NOMO-1 (cell line): ENCODE data around the gene NAA10.
A peak's percentile ranks its signal among the peaks of the same experiment; 100 is the strongest.

Experiments
- DNase-seq, 2 experiments: peaks; one replicate each; lab custom pipeline; 2025; ENCODE audit not compliant: unreplicated experiment in 2 of 2; lab: John Stamatoyannopoulos, UW

The NAA10 gene

DNA sequence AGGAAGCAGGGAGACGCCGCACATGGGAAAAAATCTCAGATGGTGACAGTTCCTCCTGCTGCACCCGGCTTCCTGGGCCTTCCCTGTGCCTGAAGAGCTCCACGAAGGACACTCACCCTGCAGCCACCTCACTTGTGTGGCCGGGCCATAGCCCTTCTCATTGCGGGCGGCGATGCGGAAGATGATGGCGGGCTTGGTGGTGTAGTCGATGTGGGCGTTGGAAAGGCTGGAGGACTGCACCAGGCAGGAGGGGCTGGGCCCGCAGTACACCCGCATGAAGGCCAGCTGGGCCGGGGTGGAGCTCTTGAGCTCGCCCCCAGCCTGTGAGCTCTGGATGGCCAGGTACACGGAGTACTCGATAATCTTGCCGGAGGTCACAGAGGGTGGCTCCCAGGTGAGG, 15.3 kb upstream of the NAA10 start:
- DNase-seq, result no peak

DNA sequence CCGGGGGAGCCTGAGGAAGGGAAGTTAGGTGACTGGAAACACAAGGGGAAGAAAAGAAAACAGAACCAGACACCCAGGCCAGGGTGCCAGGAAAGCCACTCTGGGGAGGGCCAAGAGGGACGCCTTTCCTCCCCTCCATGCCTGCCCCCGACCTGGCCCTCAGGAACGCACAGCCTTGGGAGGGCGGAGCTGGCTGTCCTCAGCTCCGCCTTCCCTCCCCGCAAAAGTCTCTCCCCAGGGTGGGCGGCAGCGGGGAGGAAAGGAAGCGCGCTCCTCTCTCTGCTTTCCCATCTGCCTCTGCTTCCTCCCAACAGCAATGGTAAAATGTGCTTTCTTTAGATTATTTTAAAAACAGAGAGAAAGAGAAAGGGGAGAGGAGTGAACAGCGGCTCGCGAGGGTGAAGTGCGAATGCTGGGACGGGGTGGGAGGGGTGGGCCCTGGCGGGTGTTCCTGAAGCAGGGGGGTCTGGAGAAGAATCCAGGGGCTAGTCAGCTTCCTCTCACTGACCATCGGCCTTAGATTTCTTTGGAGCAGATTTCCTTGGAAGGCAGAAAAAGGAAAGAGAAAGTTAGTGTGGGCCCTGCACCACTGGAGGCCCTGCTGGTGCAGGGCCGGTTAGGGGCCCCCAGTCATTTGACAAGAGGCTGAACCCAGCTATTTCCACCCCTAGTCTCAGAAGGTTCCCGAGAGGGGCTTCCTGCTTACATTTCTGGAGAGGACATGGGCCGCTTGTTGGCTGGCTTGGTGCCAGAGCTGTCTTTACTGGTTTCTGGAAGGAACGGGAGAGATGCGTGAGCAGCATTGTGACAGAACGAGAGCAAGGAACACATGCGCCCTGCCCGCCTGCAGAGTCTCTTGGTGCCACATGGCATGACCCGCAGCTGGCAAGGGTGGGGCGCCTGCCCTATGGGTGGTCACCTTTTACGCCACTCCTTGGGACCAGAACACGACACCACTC, 14.3 kb upstream of the NAA10 start:
- no peak for DNase-seq

DNA sequence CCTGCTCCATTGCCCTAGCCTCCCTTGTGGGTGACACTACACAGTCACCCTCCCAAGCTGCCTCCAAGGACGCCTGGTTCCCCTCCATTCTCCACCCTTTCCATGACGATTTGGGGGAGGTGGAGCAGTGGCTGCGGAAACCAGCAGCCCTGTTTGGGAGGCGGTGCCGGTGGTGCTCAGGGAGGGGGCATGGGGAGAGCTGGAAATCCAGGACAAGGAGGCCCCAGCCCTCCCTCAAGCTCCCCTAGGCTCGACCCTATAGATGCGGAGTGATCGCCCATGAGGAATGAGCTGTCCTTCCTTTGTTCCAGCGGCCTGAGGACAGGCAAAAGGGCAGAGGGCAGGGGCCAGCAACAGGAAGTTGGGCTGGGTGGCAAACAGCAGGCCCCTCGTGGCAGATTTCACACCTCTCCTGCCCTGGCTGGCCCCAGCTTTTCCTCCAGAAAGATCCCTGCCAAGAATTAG, 13.2 kb upstream of the NAA10 start:
- no peak for DNase-seq

DNA sequence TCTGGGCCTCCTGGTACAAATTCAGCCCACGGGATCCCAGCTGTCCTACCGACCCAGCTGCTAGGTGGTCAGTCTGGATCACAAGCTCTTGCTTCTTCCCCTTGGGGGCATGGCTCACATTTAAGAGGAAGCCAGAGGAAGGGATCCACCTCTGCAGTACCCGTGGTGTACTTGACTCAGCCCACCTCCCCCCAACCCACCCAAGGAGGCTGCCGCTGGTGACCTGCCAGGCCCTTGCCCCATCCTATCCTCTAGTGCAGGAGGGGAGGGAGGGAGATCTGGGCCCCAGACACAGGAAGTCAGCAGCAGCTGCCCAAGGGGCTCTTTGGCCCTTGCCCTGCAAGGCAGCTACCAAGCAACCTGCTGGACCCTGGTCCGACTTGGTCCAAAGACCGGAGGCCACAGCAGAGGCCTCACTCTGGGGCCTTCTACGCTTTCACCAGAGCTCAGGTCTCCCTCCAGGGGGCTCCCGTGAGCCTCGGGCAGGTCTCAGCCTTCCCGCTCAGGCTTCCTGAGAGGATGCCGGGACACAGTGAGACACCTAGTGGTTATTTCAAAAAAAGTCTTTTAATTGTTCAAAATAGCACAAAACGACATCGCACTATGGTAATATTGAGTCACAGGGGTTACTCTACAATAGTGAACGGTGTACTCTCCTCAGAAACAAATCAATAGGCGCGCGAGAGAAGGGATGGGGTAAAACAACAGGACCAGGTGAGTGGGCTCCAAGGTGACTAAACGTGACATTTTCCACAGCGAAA, 12.4 kb upstream of the NAA10 start:
- DNase-seq, result peak; percentile 28 to 74

DNA sequence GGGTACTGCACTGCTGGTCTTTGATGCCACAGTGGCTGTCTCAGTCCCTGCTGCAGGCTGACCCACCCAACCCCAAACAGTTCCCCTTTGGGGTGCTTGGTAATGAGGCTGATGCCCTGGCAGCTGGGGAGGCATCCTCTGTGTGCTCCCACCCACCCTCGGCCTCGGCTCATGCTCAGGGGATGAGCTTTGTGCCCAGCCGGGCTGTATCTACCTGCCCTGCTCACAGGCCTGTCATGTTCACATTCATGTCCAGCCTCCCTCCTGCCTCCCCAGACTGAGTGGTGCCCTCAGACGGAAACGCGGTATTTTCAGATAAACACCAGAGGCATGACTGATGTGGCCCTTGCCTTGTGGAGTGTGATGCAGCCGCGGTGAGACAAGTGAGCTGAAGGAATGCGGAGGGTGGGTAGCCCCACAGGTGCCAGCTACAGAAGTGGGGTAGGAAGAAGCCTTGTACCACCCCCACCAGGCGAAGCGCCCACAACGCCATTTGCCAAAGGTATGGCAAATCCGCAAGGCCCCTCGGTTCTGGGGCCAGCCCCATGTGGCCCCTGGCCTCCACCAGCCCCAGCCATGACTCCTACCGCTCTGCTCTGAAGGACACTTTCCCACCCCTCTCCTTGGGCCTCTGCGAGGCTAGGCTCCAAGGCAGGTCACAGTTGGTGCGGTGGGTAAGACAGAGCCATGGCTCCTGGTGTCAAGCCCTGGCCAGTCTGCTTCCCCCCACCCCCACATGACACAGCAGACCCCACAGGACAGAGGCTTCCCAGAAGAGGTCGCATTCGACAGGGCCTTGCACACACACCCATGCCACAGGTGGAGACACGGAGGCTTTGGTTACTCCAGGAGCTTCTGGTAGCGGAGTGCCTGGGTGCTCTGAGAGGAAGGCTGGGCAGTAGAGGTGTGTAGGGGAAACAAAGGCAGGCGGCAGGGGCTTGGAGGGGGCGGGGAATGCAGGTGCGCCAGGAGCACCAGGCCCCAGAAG, 11.4 kb upstream of the NAA10 start:
- DNase-seq, result no peak

DNA sequence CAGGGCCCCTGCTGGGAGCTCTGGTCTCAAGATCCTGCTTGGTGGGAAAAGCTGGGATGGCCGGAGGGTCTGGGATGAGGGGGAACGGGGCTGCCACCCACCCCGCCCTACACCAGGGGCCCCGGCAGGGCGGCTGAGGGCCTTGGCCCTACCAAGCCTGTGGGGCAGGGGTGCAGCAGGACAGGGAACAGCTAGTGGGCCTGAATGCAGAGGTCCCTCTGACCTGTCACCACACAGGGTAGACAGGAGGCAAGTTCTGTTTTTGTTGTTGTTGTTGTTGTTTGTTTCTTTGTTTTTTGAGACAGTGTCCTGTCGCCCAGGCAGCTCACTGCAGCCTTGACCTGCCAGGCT, 9.9 kb upstream of the NAA10 start:
- no peak for DNase-seq

DNA sequence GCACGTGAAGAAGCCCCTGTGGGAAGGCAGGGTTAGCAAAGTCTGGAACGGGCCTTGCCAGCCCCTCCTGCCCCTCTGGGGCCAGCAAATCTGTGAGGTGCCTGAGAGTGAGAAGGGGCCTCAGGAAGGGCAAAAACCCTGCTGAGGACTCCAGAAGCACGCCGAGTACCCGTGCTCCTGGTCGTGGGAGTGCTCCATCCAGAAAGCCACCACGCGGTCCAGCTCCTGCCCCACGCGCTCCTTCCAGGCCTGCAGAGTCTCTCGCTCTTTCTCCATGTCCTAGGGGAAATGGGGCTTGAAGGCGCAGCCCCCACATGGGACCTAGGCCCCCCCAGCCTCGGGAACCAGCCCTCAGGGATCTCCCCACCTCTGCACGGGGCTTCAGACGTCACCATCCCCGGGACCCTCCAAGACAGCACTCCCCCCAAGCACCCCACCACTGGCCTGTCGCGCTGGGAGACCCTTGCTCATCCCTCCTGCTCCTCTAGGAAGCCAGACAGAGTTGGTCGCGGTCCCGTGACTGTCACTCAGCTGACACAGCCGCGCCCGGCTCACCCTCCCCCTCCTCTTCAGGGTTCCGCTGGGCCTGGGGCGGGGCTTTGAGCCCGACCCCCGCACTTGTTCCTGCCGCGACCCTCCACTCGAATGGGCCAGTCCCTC, 9.4 kb upstream of the NAA10 start, which contains the start of gene RENBP:
RENBP (minus strand) TSS at position 504 of the 660 bp plus-strand sequence; CDS start at position 471, 33 bp downstream.
- peak in 1 of 2 experiments; percentile 13 for DNase-seq

DNA sequence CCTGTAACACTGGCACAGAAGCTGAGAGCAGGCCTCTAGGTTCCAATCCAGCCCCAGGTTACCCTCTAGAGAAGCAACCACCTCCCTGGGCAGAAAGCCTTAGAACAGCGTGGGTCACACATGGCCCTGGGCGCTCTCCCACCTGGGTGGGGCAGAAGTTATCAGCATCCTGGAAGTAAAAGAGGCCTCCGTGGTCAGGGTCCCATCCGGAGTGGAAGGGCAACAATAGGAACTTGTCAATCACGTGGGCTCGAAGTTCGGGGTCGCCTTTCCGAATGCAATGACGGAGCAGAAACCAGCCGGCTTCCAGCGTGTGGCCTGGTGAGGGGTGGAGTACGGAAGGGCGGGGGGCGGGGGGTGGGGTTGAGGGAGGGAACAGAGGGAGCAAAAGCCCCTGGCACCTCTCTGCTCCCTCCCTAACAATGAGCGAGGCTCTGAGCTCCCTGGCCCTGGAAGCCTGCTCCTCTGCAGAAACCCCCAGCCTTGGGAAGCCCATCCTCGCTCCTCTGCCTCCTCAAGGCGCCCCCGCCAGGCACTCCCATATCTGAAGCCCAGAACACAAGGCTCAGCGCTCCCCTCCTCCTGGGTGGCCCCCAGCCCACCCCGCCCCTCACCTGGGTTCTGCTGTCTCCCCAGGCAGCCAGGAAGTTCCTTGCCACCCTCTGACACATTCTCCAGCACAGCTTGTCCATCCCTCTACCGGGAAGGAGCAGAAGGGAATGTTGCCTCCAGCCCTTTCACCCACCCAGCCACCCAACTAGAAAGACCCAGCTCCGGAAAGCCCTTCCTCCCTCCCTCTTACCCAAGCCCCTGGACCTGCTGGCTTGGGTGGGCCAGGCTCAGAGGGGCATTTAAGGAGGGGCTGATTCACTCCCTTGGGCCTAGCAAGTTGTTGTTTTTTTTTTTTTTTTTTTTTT, 6.8 kb upstream of the NAA10 start:
- DNase-seq, result no peak

DNA sequence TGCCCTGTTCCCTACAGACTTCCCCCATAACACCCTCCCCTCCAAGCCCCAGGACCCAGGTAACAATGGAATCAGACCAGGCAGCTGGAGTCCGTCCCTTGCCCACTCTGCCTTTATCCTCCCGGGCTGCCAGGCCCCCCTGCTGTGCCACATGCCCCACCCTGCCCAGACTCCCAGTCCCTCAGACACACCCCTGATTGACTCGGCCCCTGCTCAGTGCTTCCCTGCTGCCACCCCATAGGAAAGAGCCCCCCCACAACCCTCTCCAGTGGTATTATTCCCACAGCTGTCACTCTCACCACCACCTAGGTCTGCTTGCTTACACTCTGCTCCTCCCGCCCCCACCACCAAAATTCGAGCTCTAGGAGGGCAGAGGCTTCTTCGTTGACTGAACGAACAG, 4.7 kb upstream of the NAA10 start:
- DNase-seq, result no peak

DNA sequence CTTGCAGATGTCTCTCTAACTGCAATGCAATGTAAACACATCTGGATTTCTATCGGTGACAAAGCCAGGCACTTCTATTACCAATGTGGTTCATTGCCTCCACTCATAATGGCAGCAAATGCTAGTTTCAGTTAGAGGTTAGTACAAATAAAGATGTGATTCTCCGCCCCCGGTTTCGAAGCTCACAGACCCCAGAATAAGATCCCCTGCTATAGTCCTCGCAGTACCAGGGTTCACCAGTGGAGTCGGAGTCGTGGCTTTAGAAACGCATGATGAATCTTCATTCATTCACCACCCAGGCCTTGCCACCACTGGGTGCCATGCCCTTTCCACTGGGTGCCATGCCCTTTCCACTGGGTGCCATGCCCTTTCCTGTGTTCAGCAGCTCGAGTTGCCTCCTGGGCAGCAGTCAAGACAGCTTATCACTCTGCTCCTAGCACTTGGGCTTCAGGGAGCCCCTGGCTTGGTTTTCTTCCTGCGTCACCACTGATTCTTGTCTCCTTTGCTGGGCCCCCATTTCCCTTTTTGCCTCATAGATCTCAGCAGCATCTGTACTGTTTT, 3.5 kb upstream of the NAA10 start:
- no peak for DNase-seq

DNA sequence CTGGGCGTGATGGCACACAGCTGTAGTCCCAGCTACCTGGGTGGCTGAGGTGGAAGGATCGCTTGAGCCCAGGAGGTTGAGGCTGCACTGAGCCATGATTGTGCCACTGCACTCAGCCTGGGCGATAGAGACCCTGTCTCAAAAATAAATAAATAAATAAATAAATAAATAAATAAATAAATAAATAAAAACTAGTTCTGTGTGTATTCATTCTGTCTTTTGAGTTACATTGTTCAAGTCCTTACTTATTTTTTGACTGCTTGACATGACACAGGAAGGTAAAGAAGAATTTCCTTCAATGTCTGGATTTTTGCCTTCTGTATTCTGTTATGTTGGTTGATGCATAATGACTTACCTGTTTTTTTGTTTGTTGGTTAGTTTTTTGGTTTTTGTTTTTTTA, 2.2 kb upstream of the NAA10 start:
- no peak for DNase-seq

DNA sequence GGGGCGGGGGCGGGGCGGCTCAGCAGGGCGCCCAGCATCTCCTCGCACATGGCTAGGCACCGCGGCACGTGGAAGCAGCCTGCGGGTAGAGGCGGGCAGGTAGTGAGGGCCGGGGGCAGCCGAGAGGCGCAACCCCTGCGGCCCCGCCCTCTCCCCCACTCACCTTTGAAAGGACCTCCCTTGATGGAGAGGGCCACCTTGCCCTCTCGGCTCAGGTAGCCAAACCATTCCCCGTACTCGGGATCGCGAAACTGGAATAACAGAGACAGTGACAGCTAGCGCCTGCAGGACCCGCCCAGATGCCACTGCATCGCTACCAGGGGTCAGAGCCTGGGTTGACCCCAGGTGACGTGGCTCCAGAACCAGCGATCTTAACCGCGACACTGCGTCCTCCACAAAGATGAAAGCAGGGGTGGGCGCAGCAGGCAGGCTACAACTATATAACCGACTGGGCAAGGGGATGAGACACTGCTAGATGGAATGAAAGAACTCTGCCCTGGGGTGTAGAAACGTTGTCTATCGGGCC, 552 bp upstream of the NAA10 start:
- no peak for DNase-seq

DNA sequence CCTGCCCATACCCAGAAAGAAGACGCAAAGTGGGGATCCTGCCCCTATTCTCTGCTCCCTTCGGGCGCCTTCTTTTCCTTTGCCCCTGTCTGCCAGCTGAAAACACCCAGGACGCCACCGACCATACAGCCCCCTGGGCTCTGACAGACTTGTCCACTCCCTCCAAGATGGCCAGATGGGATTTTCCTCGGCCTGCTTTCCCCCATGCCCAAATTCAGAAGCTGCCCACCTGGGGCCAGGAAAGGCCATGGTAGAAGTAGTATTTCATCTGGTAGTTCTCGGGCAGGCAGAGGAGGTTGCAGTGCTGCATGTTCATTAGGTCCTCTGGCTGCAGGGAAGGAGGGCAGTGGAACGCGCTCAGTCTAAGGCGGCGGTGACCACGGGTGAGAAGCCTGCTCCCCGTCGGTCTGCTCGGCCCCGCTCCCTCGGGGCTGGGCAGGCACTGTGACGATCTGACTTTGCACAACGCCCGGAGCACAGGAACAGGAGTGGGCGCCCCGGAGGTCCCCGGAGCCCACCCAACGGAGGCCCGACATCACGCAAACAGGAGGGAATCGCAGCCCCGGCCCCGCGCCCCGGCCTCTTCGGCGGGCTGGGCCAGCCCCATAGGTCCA, 582 bp downstream of the NAA10 start:
- DNase-seq, result no peak

DNA sequence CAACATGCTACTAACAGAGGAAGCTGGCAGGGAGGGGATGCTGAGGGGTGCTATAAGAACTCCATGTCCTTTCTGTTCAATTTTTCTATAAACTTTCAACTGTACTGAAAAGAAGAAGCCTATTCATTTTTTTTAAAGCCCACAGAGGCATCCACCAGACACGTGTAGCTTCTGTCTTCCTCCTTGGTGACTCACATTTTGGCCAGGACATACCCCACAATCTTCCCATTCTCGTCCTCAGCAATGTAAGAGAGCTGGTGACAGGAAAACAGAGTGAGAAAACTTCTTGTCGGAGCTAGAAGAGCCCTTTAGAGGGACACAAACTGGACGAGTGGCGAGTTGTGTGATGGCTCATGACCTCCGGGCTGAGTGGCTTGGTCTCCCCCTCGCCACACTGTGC, 1.1 kb downstream of the NAA10 start:
- no peak for DNase-seq

DNA sequence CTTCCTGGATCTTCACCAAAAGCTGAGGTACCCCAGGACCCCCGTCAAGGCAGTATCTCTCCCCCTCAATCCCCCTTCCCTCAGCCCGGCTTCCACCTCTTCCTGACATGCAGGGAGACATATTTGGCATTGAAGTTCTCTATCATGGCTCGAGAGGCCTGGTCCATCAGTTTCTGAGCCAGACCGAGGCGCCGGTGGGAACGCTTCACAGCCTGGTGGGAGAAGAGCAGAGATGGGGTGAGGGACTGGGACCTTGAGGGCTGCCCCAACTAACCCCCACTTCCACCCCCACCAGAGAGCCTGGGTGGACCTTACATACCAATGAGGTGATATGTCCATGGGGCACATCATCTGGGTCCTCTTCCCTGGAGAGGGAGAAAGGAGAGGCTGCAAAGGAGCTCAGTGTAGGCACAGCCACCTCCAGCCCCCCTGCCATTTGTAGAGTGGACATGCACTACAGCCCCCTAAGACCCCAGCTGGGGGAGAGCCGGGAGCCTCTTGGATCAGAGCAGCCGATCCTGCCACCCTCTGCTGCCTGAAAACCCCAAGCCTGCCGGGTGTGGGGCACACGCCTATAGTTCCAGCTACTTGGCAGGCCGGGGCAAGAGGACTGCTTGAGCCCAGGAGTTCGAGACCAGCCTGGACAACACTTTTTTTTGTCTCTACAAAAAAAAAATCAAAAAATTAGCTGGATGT, 2.5 kb downstream of the NAA10 start:
- DNase-seq, result no peak

DNA sequence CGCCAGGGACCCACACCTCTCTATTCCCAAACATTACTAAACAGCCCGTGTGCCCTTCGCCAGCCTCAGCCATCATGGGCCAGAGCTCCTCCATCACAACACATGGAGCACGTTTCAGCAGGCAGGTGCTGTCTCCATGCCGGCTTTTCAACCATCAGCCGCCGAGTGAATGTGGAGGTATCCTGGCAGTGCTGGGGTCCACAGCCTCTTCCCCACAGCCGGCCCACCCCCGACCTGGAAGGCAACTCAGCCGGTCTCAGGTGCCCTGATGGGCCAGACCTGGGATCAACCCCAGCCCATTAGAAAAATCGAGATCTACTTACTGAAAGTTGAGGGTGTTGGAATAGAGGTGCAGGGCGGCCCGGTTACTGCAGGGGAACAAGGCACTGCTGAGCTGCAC, 3.1 kb downstream of the NAA10 start:
- no peak for DNase-seq

DNA sequence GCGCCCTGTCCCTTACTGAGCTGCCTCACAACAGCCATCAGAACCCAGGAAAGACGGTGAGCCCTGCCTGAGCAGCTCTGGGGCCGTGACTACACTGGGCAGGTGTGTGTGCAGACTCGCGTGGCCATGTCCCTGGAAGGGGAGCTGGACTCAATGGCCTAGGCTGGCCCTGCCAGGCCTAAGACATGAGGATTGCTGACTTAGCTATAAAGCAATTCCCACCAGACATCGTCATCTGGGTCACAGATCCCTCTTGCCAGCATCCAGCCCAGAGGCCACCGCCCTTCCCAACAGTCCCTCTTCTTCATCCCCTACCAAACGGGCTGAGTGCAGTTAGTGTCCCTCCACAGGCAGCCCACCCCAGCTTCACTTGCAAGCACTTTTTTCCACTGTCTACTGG, 3.7 kb downstream of the NAA10 start:
- DNase-seq, result no peak
